Glomerular endothelial cell (primary cell): ENCODE data around the gene FAM167B. TPM values are rescaled to one million over a fixed set of nuclear protein-coding genes. Genes with fewer than 3 reads are reported as not detected.
"Not testable (repeated sequence)": the region's sequence is repeated elsewhere in the genome, so short reads cannot be mapped to it uniquely, and the experiment has no call there.

Source experiments
- DNase-seq: peaks from one replicate; pipeline ENCODE4 v3.0.0-alpha.2; 2011; ENCODE audit warnings: low read depth, low spot score; ENCODE audit errors: extremely low read depth
- total RNA-seq: library from RNA; depleted of rRNA; stranded (reverse); fragments of >200 nt; gene quantifications from 2 replicates; pipeline ENCODE4 v1.2.3, GENCODE V29; 2015

Gene FAM167B
- total RNA-seq, 1 donor from 2014 or later: 121 TPM

- DNase-seq: no peak
These were observed 8.3 kb downstream of the FAM167B start for GRCh38 chr1:32255072-32256071.

- DNase-seq: no peak
These were observed 9.6 kb downstream of the FAM167B start for GRCh38 chr1:32256473-32257226.

- DNase-seq: no peak
These were observed 10.1 kb downstream of the FAM167B start for GRCh38 chr1:32257227-32257508.

- DNase-seq: not testable (repeated sequence)
These were observed 16.2 kb downstream of the FAM167B start for GRCh38 chr1:32263236-32263593.

- DNase-seq: no peak
These were observed 16.7 kb downstream of the FAM167B start for GRCh38 chr1:32263744-32264143.

GRCh38 chr1:32265846-32266245 lies 18.8 kb downstream of the FAM167B start:
- no peak for DNase-seq

GRCh38 chr1:32266921-32267591 lies 20.0 kb downstream of the FAM167B start:
- peak; percentile 96 for DNase-seq

GRCh38 chr1:32269744-32270143 lies 22.7 kb downstream of the FAM167B start:
- no peak for DNase-seq

GRCh38 chr1:32272557-32273390 lies 25.8 kb downstream of the FAM167B start:
- no peak for DNase-seq

GRCh38 chr1:32273391-32274208 lies 26.6 kb downstream of the FAM167B start:
- DNase-seq: no peak

GRCh38 chr1:32274646-32275340 lies 27.8 kb downstream of the FAM167B start:
- DNase-seq: no peak

GRCh38 chr1:32275424-32275823 lies 28.4 kb downstream of the FAM167B start:
- DNase-seq: no peak

- no peak for DNase-seq
These were observed 29.2 kb downstream of the FAM167B start for GRCh38 chr1:32276032-32276782.

GRCh38 chr1:32284777-32285176 lies 37.8 kb downstream of the FAM167B start:
- DNase-seq: not testable (repeated sequence)

GRCh38 chr1:32285658-32286057 lies 38.6 kb downstream of the FAM167B start:
- DNase-seq: no peak

GRCh38 chr1:32286763-32287162 lies 39.7 kb downstream of the FAM167B start:
- DNase-seq: no peak

GRCh38 chr1:32289256-32289655 lies 42.2 kb downstream of the FAM167B start:
- no peak for DNase-seq

GRCh38 chr1:32291145-32291707 lies 44.2 kb downstream of the FAM167B start:
- DNase-seq: no peak
